Progenitor cell of endocrine pancreas (in vitro differentiated cells): ENCODE measurements around the gene BMERB1. TPM values are rescaled to one million over a fixed set of nuclear protein-coding genes. Genes with fewer than 3 reads are reported as not detected.

Experiments used
- DNase-seq: peaks from one replicate; pipeline ENCODE4 v3.0.0; 2021; ENCODE audit warnings: low spot score; ENCODE audit not compliant: unreplicated experiment
- H3K27ac Mint-ChIP-seq: 2 replicates; pipeline ENCODE4 v1.8.0; 2021; ENCODE audit warnings: mild to moderate bottlenecking, moderate library complexity, mixed read lengths
- H3K27me3 Mint-ChIP-seq: 2 replicates; pipeline ENCODE4 v1.8.0; 2021; ENCODE audit warnings: mixed read lengths
- H3K36me3 Mint-ChIP-seq: 2 replicates; pipeline ENCODE4 v1.8.0; 2022; ENCODE audit warnings: mixed read lengths; ENCODE audit not compliant: insufficient read depth
- H3K4me1 Mint-ChIP-seq: 2 replicates; pipeline ENCODE4 v1.8.0; 2021; ENCODE audit warnings: low read depth, mixed read lengths
- H3K4me3 Mint-ChIP-seq: 2 replicates; pipeline ENCODE4 v1.8.0; 2021; ENCODE audit warnings: low read depth, mild to moderate bottlenecking, moderate library complexity, mixed read lengths
- H3K9me3 Mint-ChIP-seq: 2 replicates; pipeline ENCODE4 v1.8.0; 2021; ENCODE audit warnings: low read depth, mixed read lengths
- total RNA-seq: library from RNA; stranded (reverse); gene quantifications from 2 replicates; pipeline ENCODE4 v1.2.1, GENCODE V29; 2021
- TF ChIP-seq, protein P1 (sequence below): fragments of 200-600 bp; sonication (generic); IDR thresholded peaks from one replicate; pipeline ENCODE4 v1.5.0; 2021; ENCODE audit warnings: antibody characterized with exemption, mild to moderate bottlenecking; ENCODE audit not compliant: unreplicated experiment

Gene BMERB1
- total RNA-seq, 1 donor from 2014 or later, result 13.5 TPM

DNA sequence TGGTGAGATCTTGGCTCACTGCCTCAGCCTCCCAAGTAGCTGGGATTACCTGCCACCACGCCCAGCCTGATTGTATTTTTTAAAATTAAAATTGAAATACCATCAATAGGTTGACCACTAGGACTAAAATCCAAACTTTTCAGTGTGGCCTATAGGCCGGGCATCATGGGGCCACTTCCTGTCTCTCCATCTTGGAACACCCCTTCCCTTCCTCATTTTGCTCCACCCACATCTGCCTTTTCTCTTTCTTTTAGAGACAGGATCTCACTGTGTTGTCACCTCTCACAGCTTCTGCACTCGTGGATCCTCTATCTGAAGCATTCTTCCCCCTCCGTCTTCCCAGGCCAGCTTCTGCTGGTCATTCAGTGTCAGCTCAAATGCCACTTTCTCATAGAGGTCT, 57.0 kb downstream of the BMERB1 start:
- TF ChIP-seq, protein P1, sequence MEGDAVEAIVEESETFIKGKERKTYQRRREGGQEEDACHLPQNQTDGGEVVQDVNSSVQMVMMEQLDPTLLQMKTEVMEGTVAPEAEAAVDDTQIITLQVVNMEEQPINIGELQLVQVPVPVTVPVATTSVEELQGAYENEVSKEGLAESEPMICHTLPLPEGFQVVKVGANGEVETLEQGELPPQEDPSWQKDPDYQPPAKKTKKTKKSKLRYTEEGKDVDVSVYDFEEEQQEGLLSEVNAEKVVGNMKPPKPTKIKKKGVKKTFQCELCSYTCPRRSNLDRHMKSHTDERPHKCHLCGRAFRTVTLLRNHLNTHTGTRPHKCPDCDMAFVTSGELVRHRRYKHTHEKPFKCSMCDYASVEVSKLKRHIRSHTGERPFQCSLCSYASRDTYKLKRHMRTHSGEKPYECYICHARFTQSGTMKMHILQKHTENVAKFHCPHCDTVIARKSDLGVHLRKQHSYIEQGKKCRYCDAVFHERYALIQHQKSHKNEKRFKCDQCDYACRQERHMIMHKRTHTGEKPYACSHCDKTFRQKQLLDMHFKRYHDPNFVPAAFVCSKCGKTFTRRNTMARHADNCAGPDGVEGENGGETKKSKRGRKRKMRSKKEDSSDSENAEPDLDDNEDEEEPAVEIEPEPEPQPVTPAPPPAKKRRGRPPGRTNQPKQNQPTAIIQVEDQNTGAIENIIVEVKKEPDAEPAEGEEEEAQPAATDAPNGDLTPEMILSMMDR, result no peak
- no peak overlapping the region for H3K4me3 Mint-ChIP-seq

DNA sequence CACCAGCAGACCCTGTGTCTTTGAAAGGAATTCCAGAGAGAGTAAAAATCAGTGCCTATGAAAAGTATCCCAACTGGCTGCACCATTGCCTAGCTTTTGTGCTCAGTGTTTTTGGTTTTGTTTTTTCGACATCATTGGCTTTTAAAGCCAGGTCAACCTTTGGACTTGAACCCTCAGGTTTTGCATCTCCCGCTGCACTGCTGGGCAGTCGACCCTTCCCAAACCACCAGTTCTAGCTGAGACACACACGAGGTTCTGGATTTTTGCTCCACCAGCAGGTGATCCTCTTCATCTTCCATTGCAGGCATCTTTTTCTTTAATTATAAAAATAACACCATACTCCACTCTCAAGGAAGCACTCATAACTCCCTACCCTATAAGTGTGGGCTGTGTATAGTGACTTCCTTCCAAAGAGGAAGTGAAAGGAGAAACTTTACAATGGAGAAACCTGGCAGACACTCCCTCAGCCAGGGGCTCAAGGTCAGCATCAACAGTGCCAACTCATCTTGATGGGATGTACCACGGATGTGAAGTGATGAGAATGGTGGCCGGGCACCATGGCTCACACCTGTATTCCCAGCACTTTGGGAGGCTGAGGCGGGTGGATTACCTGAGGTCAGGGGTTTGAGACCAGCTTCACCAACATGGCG, 57.8 kb downstream of the BMERB1 start:
- peaks cover 6% of the 10 kb centered on the region for H3K9me3 Mint-ChIP-seq
- no peaks in the 10 kb centered on the region for H3K4me1 Mint-ChIP-seq
- H3K27me3 Mint-ChIP-seq, result no peaks in the 10 kb centered on the region
- peaks cover 2% of the 10 kb centered on the region for H3K36me3 Mint-ChIP-seq
- no peak overlapping the region for H3K27ac Mint-ChIP-seq
- no peak overlapping the region for H3K4me3 Mint-ChIP-seq
- TF ChIP-seq, protein P1, result no peak
- DNase-seq, result no peak

More for the DNA sequence above, 57.0 kb downstream of the BMERB1 start:
- Mint-ChIP-seq H3K36me3 (peaks cover 2% of the 10 kb centered on the region), H3K9me3 (peaks cover 6% of the 10 kb centered on the region), H3K27me3 (no peaks in the 10 kb centered on the region), H3K27ac (no peak overlapping the region), H3K4me1 (no peaks in the 10 kb centered on the region)
- no peak for DNase-seq

DNA sequence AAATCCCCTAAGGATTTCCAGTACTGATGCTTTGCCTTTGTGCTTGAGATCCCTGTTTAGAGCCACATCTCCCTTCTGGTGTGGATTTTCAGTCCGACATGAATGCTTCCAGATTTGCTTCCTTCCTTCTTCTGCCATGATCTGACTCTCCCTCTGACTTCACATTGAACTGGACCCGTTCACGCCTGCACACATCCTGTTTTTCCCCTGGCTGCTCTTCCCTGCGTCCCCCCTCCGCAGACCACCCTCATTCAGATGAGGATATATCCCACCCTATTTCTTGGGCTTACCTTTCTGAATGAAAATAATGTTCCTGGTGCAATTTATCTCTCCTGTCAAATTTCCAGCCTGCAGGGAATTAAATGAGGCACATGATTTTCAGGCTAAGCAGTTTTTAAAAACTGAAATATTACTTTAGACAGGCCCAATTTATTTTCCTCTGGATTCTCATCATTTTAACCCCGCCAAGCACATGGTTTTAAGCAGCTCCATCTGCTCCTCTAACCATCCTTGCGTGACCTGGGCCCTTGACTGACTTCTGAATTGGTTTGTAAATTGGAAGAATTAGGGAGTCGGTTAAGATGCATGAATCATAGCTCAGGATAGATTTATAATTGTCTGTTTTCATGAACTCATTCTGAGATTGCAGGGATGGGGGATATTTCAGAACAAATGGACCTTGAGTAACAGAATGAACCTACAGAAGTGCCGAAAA, 59.2 kb downstream of the BMERB1 start:
- peaks cover 6% of the 10 kb centered on the region for H3K9me3 Mint-ChIP-seq
- peaks cover 2% of the 10 kb centered on the region for H3K4me1 Mint-ChIP-seq
- H3K4me3 Mint-ChIP-seq, result no peak overlapping the region
- TF ChIP-seq, protein P1, result no peak
- no peak overlapping the region for H3K27ac Mint-ChIP-seq
- DNase-seq, result no peak
- peaks cover 3% of the 10 kb centered on the region for H3K27me3 Mint-ChIP-seq
- H3K36me3 Mint-ChIP-seq, result peaks cover 2% of the 10 kb centered on the region

DNA sequence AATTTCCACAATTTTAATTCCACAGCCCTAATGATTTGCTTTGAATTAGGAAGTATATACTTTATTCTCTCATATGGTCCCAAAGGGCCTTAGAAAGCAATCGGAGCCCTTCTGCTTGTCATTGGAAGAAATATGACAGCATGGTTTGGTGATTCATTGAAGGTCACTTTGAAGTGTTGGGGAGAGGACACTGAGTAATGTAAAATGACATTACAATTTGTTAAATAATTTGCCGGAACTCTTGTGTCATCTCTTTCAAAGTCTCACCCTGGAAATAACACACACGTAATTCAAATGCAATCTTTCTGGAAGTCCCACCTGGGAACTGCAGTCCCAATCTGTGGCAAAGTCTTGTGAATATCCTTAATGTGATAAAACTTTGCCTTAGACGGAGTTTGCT, 59.8 kb downstream of the BMERB1 start:
- DNase-seq, result no peak
- TF ChIP-seq, protein P1, result no peak

DNA sequence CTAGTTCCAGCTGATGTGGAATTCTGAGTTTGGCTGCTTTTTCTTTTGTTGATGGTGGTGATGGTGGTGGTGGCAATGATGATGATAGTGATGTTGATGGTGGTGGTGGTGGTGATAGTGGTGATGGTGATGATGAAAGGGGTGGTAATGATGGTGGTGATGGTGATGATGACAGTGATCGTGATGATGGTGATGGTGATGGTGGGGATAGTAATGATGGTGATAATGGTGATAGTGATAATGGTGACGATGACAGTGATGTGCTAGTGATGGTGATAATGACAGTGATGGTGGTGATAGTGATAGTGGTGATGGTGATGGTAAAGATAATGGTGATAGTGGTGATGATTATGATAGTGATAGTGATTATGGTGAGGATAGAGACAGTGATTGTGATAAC, 61.5 kb downstream of the BMERB1 start:
- TF ChIP-seq, protein P1, result no peak
- no peak overlapping the region for H3K4me3 Mint-ChIP-seq
- DNase-seq, result no peak
- peaks cover 14% of the 10 kb centered on the region for H3K4me1 Mint-ChIP-seq
- H3K27ac Mint-ChIP-seq, result no peak overlapping the region
- H3K9me3 Mint-ChIP-seq, result peaks cover 6% of the 10 kb centered on the region
- peaks cover 3% of the 10 kb centered on the region for H3K27me3 Mint-ChIP-seq
- H3K36me3 Mint-ChIP-seq, result peaks cover 2% of the 10 kb centered on the region

More for the DNA sequence above, 59.8 kb downstream of the BMERB1 start:
- no peak overlapping the region for H3K4me3 Mint-ChIP-seq
- H3K4me1 Mint-ChIP-seq, result peaks cover 4% of the 10 kb centered on the region
- peaks cover 3% of the 10 kb centered on the region for H3K27me3 Mint-ChIP-seq
- H3K27ac Mint-ChIP-seq, result no peak overlapping the region
- peaks cover 6% of the 10 kb centered on the region for H3K9me3 Mint-ChIP-seq
- peaks cover 2% of the 10 kb centered on the region for H3K36me3 Mint-ChIP-seq
